Kasumi-1 (cell line): ENCODE data around the gene SLFN12.
"Not testable (repeated sequence)": the region's sequence is repeated elsewhere in the genome, so short reads cannot be mapped to it uniquely, and the experiment has no call there.

Experiments
- DNase-seq, 2 experiments: peaks; one replicate each; lab custom pipeline; 2025; lab: John Stamatoyannopoulos, UW

Gene SLFN12

DNA sequence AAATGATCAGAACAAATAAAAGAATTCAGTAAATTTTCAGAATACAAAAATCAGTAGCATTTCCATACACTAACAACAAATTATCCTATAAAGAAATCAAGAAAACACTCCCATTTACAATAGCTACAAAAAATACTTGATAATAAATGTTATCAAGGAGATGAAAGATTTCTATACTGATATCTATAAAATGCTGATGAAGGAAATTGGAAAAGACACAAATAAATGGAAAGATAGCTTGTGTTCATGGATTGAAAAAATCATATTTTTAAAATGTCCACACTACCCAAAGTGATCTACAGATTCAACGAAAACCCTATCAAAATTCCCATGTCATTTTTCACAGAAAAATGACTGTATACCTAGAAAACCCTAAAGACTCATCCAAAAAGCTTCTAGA, 18.1 kb downstream of the SLFN12 start:
- no peak for DNase-seq

DNA sequence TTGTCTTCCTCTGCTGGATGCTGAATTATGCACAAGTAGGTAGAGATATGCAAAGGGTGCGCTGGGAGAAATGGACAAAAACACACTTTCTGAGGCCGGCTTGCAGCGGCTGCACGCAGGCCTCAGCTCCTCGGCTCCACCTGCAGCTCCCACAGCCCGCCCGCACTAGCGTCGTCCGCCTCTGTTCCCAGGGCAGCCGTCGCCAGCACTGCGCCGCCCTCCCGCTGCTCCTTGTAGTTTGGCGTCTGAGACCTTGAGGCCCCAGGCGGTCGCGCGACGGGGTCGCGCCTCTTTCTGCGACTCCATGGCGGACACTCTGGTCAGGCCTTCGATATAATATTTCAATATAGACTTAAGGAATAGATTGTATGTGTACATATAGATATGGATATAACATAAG, 24.8 kb downstream of the SLFN12 start:
- DNase-seq, result no peak

DNA sequence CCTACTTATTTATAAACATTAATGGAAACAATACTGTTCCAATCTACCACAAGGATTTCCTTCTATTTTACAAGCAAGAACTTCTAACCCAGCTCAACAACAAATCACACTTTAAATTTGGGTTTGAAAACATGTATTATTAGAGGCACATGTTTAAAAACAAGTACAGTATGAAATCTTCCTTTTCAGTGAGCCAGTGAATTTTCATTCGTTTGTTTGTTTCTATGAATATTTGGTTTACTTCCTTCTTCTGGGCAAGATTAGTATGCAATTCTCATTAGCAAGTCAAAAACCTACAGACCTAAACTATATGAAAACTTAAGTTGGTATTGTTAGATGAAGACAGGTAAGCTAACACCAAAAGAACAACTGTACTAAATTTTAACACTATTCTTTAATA, 25.7 kb downstream of the SLFN12 start:
- DNase-seq, result no peak

DNA sequence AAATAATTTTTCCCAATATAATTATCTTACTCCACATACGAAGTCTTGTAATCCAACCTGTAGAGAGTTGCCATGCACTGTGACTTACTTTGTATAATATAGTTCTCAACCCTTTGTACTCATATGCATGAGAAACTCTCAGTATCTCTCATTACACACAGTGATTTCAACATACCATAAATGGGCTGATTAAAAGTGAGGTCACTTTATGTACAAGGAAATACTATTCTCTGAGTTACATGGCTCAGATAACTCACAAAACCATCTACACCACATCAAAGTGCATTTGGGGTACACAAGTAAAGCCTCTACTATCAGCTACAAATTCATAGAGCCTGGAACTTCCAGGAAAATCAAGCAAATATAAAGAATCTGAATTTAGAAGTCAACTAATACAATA, 27.9 kb downstream of the SLFN12 start:
- DNase-seq, result no peak

DNA sequence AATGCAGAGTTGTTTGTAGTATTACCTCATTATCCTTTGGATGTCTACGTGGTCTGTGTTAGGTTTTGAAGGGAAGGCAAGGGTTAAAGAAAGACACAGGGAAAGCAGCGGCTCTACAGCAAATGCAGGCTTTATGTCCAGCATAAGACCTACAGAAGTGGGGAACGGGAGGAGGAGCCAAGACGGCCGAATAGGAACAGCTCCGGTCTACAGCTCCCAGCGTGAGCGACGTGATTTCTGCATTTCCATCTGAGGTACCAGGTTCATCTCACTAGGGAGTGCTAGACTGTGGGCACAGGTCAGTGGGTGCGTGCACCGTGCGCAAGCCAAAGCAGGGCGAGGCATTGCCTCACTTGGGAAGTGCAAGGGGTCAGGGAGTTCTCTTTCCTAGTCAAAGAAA, 38.5 kb downstream of the SLFN12 start:
- DNase-seq, result not testable (repeated sequence)

- peak; percentile 11 to 35 for DNase-seq
Measured at GRCh38 chr17:35390663-35391062, 41.6 kb downstream of the SLFN12 start.

GRCh38 chr17:35390156-35390555, 42.1 kb downstream of the SLFN12 start:
- no peak for DNase-seq

- DNase-seq, result no peak
Measured at GRCh38 chr17:35387496-35387895, 44.8 kb downstream of the SLFN12 start.

DNA sequence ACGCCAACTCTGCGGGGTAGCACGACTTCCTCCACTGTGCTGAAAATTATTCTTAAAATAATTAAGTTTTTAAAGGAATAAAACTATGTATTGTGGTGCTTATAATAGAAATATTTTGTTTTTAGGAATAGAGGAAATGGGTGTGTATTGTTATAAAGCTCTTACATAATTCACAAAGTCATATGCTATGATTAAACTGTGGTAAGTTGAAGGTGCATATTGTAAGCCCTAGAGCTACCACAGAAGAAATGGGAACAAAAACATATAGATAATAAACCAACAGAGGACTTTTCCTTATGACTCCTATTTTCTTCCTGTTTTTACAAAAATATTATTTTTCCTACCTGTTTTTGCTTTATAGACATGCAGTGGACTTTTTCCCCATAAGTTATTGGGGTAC, 54.6 kb downstream of the SLFN12 start:
- DNase-seq, result no peak

- no peak for DNase-seq
Measured at GRCh38 chr17:35377068-35377467, 55.2 kb downstream of the SLFN12 start.

- no peak for DNase-seq
Measured at GRCh38 chr17:35376245-35376644, 56.1 kb downstream of the SLFN12 start.

DNA sequence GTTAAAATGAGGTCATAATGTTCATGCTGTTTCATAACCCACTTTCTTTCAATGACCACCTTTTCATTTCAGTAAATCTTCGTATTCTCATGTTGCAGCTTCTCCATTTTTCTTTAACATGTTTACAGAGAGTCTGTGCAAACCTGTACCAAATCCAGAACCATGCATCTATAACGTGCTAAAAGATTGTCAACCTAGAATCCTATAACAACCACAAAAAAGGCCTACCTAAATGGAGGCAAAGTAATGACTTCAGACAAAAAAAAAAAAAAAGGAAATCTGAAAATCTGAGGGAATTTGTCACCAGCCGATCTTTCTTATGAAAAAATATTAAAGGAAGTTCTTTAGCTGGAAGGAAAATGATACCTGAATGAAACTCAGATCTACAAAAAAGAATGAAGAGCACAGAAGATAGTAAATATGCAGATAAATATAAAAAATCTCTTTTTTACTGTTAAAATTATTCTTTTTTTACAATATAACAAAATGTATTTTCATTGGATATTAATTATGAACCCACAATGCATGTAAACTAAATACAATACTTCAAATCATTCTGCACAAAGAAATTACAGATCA, 57.4 kb downstream of the SLFN12 start:
- no peak for DNase-seq

- DNase-seq, result no peak
Measured at GRCh38 chr17:35373984-35374765, 58.1 kb downstream of the SLFN12 start.

DNA sequence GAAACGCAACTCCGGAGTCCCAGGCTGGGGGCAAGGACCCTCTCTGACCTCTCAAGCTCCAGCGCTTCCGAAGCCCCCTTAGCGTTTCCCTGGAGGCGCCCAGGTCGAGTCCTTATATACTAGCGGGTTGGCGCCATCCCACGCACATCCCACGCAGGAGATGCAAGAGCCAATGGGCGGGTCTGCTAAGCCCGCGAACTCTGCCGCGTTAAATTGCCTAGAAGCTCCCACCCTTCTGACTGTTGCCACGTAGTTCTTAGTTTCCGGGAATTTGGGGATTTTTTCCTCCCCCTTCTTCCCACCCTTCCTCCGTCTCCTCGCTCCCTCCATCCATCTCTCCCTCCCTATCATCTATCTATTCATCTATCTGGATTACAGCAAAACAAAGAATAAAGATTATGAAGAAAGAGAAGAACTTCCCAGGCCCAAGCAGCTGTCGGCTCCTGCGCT, 58.7 kb downstream of the SLFN12 start, which contains the start of gene SLFN11:
Gene SLFN11 (minus strand): TSS at position 88 of the 450 bp plus-strand sequence. CDS start 9,814 bp downstream, outside the sequence.
- no peak for DNase-seq

DNA sequence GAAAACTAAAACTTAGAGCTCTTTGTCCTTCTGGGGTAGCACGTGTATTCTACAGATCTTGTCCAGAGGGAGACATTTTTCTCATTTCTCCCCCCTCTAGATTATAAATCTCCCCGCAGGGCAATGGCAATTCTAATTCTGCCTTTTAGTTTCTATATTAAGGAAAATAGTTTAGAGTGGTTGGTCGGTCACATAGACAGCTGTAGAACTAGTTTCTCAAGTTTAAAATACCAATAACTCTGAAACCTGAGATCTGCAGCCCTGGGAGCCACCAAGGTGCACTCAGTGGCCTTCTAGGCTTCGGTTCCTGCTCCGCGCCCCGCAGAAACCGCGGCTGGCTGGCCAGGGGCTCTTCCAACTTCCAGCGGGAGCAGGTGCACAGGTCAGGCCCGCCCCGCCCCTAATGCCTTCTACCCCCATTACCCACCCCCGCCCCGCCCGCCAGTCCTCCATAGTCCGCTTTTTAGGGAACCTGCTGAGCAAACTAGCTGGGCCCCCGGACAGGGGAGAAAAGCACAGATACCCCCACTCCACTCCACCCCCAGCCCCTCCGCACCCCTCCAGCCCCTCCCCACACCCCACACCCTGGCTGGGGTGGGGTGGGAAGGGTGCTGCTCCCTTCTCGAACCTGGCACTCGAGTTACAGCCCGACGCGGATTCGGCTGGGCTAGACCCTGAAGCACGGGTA, 59.3 kb downstream of the SLFN12 start:
- no peak for DNase-seq

- DNase-seq, result no peak
Measured at GRCh38 chr17:35371934-35372333, 60.4 kb downstream of the SLFN12 start.

- peak; percentile 53 to 67 for DNase-seq
Measured at GRCh38 chr17:35368081-35368830, 64.0 kb downstream of the SLFN12 start.

DNA sequence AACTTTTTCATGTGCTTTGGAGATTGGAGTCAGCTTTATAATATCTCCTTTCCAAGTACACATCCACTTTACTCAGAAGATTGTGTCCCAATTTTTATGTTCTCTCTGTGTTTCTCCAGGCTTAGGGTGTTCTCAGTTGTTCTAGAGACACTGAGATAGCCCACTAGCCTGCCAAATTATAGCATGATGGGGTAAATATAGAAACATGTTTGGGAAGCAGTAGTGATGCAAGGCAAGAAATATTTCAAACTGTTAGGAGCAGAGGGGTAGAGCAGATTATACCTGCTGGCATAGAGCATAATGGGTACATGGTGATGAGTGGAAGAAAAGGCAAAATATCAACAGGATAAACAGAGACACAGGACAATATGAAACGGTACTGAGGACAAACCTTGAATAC, 71.3 kb downstream of the SLFN12 start:
- DNase-seq, result no peak
